H1 (cell line): Measurements from ENCODE around the gene STXBP5. TPM values are rescaled to one million over a fixed set of nuclear protein-coding genes. Genes with fewer than 3 reads are reported as not detected.

Experiments
- CTCF ChIA-PET: fragments of 300-600 bp; sonication (Branson Sonifier 250); formaldehyde crosslinking; loops from one replicate; lab custom pipeline; 2021; ENCODE audit not compliant: partially characterized antibody; lab: Charles Lee
- POLR2A ChIA-PET: fragments of 300-600 bp; sonication (Branson Sonifier 250); formaldehyde crosslinking; loops from one replicate; lab custom pipeline; 2021; ENCODE audit warnings: inconsistent platforms; ENCODE audit not compliant: partially characterized antibody; lab: Charles Lee
- DNase-seq, 2 experiments: peaks; one replicate each; pipeline versions ENCODE4 v3.0.0 to v3.0.0-alpha.2; 2010 to 2022; ENCODE audit warnings: low spot score in 2 of 2, low read depth in 1 of 2, mixed read lengths in 1 of 2
- FAIRE-seq: peaks from 2 replicates; lab custom pipeline; 2011; peaks lifted over from hg19 to GRCh38; lab: Jason Lieb, UNC
- H2AFZ ChIP-seq: 2 replicates; pipeline ENCODE4 v1.8.1; 2012; ENCODE audit warnings: low read length, inconsistent platforms
- H2AK5ac ChIP-seq: 2 replicates; pipeline ENCODE4 v1.6.1; 2013; ENCODE audit warnings: low read depth, low read length
- H2BK120ac ChIP-seq: replicated peaks from 2 replicates; pipeline ENCODE3; 2013; ENCODE audit warnings: low read depth, low read length, inconsistent platforms
- H2BK12ac ChIP-seq: 2 replicates; pipeline ENCODE4 v1.6.1; 2013; ENCODE audit warnings: low read depth, low read length
- H2BK15ac ChIP-seq: 2 replicates; pipeline ENCODE4 v1.6.1; 2013; ENCODE audit warnings: low read length
- H2BK20ac ChIP-seq: 2 replicates; pipeline ENCODE4 v1.6.1; 2013; ENCODE audit warnings: low read length
- H2BK5ac ChIP-seq: 2 replicates; pipeline ENCODE4 v1.6.1; 2013; ENCODE audit warnings: low read depth, low read length
- H3K14ac ChIP-seq: 2 replicates; pipeline ENCODE4 v1.6.1; 2013; ENCODE audit warnings: inconsistent platforms; ENCODE audit not compliant: insufficient read length
- H3K18ac ChIP-seq: 2 replicates; pipeline ENCODE4 v1.6.1; 2013; ENCODE audit warnings: low read length; ENCODE audit errors: extremely low read depth
- H3K23ac ChIP-seq: 2 replicates; pipeline ENCODE4 v1.6.1; 2013; ENCODE audit warnings: inconsistent platforms; ENCODE audit not compliant: insufficient read length
- H3K23me2 ChIP-seq: 2 replicates; pipeline ENCODE4 v1.6.1; 2013; ENCODE audit warnings: low read depth, low read length
- H3K27ac ChIP-seq: 2 replicates; pipeline ENCODE4 v1.6.1; 2011; ENCODE audit warnings: low read depth, low read length, inconsistent platforms
- H3K27me3 ChIP-seq, 4 experiments: replicated peaks in 1 of 4; 1 replicate in 1 of 4; 2 replicates in 3 of 4; pipeline versions ENCODE4 v1.6.1 to v1.8.1; 2011 to 2013; ENCODE audit warnings: low read length in 3 of 4, mild to moderate bottlenecking in 3 of 4, inconsistent platforms in 2 of 4, mixed read lengths in 2 of 4, moderate library complexity in 1 of 4; ENCODE audit not compliant: control insufficient read depth in 3 of 4, insufficient read depth in 3 of 4; ENCODE audit errors: extremely low read depth in 1 of 4
- H3K36me3 ChIP-seq, 4 experiments: 2 replicates each; pipeline versions ENCODE4 v1.6.1 to v1.8.1; 2011 to 2013; ENCODE audit warnings: mild to moderate bottlenecking in 4 of 4, low read length in 3 of 4, moderate library complexity in 2 of 4, control low read depth in 1 of 4, inconsistent platforms in 1 of 4; ENCODE audit not compliant: insufficient read depth in 4 of 4, control insufficient read depth in 2 of 4
- H3K4ac ChIP-seq: replicated peaks from 2 replicates; pipeline ENCODE3; 2013; ENCODE audit warnings: low read length, low read depth, mixed read lengths, inconsistent platforms; ENCODE audit not compliant: insufficient read length
- H3K4me1 ChIP-seq, 4 experiments: replicated peaks in 1 of 4; 1 replicate in 1 of 4; 2 replicates in 3 of 4; pipeline versions ENCODE4 v1.6.1 to v1.8.1; 2011 to 2013; ENCODE audit warnings: low read length in 3 of 4, inconsistent platforms in 2 of 4, mixed read lengths in 1 of 4; ENCODE audit not compliant: insufficient read depth in 4 of 4, control insufficient read depth in 3 of 4
- H3K4me2 ChIP-seq, 2 experiments: 2 replicates each; pipeline versions ENCODE4 v1.6.1 to v1.8.1; 2011 to 2013; ENCODE audit warnings: low read depth in 2 of 2, low read length in 2 of 2, control low read depth in 1 of 2, inconsistent platforms in 1 of 2, mild to moderate bottlenecking in 1 of 2; ENCODE audit not compliant: insufficient read depth in 1 of 2
- H3K4me3 ChIP-seq, 4 experiments: fragments of 200-600, 300-600 bp in 1 of 4; sonication (generic), shearing (Covaris generic), sonication (Bioruptor Twin) in 1 of 4; 2 replicates each; pipeline versions ENCODE4 v1.5.1 to v1.8.1; 2011 to 2016; ENCODE audit warnings: low read length in 4 of 4, low read depth in 3 of 4, control low read depth in 2 of 4, inconsistent platforms in 2 of 4, mild to moderate bottlenecking in 2 of 4, mixed read lengths in 1 of 4, moderate library complexity in 1 of 4; ENCODE audit not compliant: insufficient read depth in 2 of 4; ENCODE audit errors: extremely low read depth in 1 of 4
- H3K56ac ChIP-seq: replicated peaks from 2 replicates; pipeline ENCODE3; 2013; ENCODE audit warnings: low read depth, mild to moderate bottlenecking, mixed read lengths, low read length, inconsistent platforms; ENCODE audit not compliant: insufficient read length
- H3K79me1 ChIP-seq: 2 replicates; pipeline ENCODE4 v1.6.1; 2013; ENCODE audit warnings: low read depth, low read length, control low read depth
- H3K79me2 ChIP-seq, 2 experiments: 2 replicates each; pipeline versions ENCODE4 v1.6.1 to v1.8.1; 2012 to 2013; ENCODE audit warnings: low read length in 2 of 2, mild to moderate bottlenecking in 2 of 2, inconsistent platforms in 1 of 2; ENCODE audit not compliant: insufficient read depth in 2 of 2, control insufficient read depth in 1 of 2
- H3K9ac ChIP-seq, 4 experiments: replicated peaks in 1 of 4; 1 replicate in 1 of 4; 2 replicates in 3 of 4; pipeline versions ENCODE4 v1.6.1 to v1.8.1; 2011 to 2013; ENCODE audit warnings: low read depth in 3 of 4, low read length in 3 of 4, control low read depth in 2 of 4, mild to moderate bottlenecking in 2 of 4, moderate library complexity in 2 of 4, inconsistent platforms in 1 of 4; ENCODE audit errors: extremely low read depth in 1 of 4
- H3K9me3 ChIP-seq, 2 experiments: 2 replicates each; pipeline versions ENCODE4 v1.6.1 to v1.8.1; 2012 to 2013; ENCODE audit warnings: mild to moderate bottlenecking in 2 of 2, moderate library complexity in 2 of 2, control low read depth in 1 of 2, inconsistent platforms in 1 of 2, low read depth in 1 of 2, low read length in 1 of 2, mixed read lengths in 1 of 2; ENCODE audit not compliant: insufficient read depth in 2 of 2
- H4K20me1 ChIP-seq, 2 experiments: replicated peaks in 1 of 2; 2 replicates each; pipeline versions ENCODE3 to v1.8.1; 2011 to 2013; ENCODE audit warnings: inconsistent platforms in 2 of 2, low read length in 2 of 2, mild to moderate bottlenecking in 1 of 2; ENCODE audit not compliant: insufficient read depth in 2 of 2, control insufficient read depth in 1 of 2
- H4K5ac ChIP-seq: 2 replicates; pipeline ENCODE4 v1.6.1; 2013; ENCODE audit warnings: low read length, low read depth, mixed read lengths, inconsistent platforms; ENCODE audit not compliant: insufficient read length
- H4K8ac ChIP-seq: 2 replicates; pipeline ENCODE4 v1.8.0; 2013; ENCODE audit warnings: mild to moderate bottlenecking, moderate library complexity, low read length, inconsistent platforms; ENCODE audit not compliant: insufficient read depth; ENCODE audit errors: extremely low read depth
- H4K91ac ChIP-seq: replicated peaks from 2 replicates; pipeline ENCODE3; 2013; ENCODE audit warnings: low read length, mixed read lengths, inconsistent platforms; ENCODE audit not compliant: insufficient read length
- ASH2L ChIP-seq: fragments of 200-600, 300-600 bp; sonication (generic); IDR thresholded peaks from one replicate; pipeline ENCODE4 v1.7.1; 2017; ENCODE audit warnings: low read length
- CHD2 ChIP-seq: IDR thresholded peaks from 2 replicates; pipeline ENCODE4 v1.6.1; 2012; ENCODE audit warnings: low read length, improper control_type of control experiment
- CTBP2 ChIP-seq: IDR thresholded peaks from 2 replicates; pipeline ENCODE4 v1.7.0; 2011; ENCODE audit warnings: borderline replicate concordance, mild to moderate bottlenecking, moderate library complexity, mixed read lengths, low read length; ENCODE audit not compliant: insufficient read depth, insufficient read length
- HDAC2 ChIP-seq, 2 experiments: fragments of 300-600 bp in 1 of 2; sonication (generic) in 1 of 2; IDR thresholded peaks; 2 replicates each; pipeline ENCODE4 v1.6.1; 2011 to 2012; ENCODE audit warnings: low read depth in 2 of 2, low read length in 2 of 2, mild to moderate bottlenecking in 2 of 2, moderate library complexity in 2 of 2, borderline replicate concordance in 1 of 2, inconsistent platforms in 1 of 2
- HDAC6 ChIP-seq: IDR thresholded peaks from one replicate; pipeline ENCODE4 v1.7.1; 2012; ENCODE audit warnings: low read depth, mild to moderate bottlenecking, inconsistent platforms, low read length, moderate library complexity
- JUND ChIP-seq: IDR thresholded peaks from 2 replicates; pipeline ENCODE4 v1.6.1; 2011; ENCODE audit warnings: mild to moderate bottlenecking, improper control_type of control experiment, low read length
- RBBP5 ChIP-seq: IDR thresholded peaks from 2 replicates; pipeline ENCODE4 v1.7.1; 2012; ENCODE audit warnings: low read depth, mild to moderate bottlenecking, inconsistent platforms, low read length, moderate library complexity, borderline replicate concordance
- SAP30 ChIP-seq: fragments of 300-600 bp; sonication (generic); IDR thresholded peaks from 2 replicates; pipeline ENCODE4 v1.7.1; 2012; ENCODE audit warnings: low read length, moderate library complexity, mild to moderate bottlenecking, inconsistent platforms; ENCODE audit not compliant: insufficient read depth, insufficient replicate concordance
- SP1 ChIP-seq: IDR thresholded peaks from 2 replicates; pipeline ENCODE4 v1.6.1; 2011; ENCODE audit warnings: low read depth, low read length
- SP2 ChIP-seq: IDR thresholded peaks from 2 replicates; pipeline ENCODE4 v1.6.1; 2012; ENCODE audit warnings: mild to moderate bottlenecking, low read length, inconsistent platforms
- TBP ChIP-seq: IDR thresholded peaks from 2 replicates; pipeline ENCODE4 v1.6.1; 2011; ENCODE audit warnings: low read depth, low read length, improper control_type of control experiment
- WGBS, 2 experiments: shearing (Covaris generic) in 1 of 2; methylation state at CpG; one replicate each; pipeline versions ENCODE4 v1.1.6 to v1.1.7; 2013 to 2015; ENCODE audit warnings: low lambda C conversion rate in 2 of 2, mixed read lengths in 2 of 2, inconsistent platforms in 1 of 2, low coverage in 1 of 2, missing lambda C conversion rate in 1 of 2; ENCODE audit not compliant: insufficient replicate concordance in 2 of 2, insufficient coverage in 1 of 2, insufficient read length in 1 of 2; ENCODE audit errors: extremely low coverage in 1 of 2, missing lambda C conversion rate in 1 of 2; 5-methylcytosine and 5-hydroxymethylcytosine counted together
- polyA plus RNA-seq, 7 experiments: library from polyadenylated mRNA; depleted of rRNA in 3 of 7; stranded (reverse) in 5 of 7; unstranded in 2 of 7; fragments of >200 nt in 5 of 7; fragments of 200-250 nt in 2 of 7; gene quantifications; 1 replicate in 5 of 7; 2 replicates in 1 of 7; 4 replicates in 1 of 7; pipeline versions ENCODE4 v1.2.1 to v1.2.3, GENCODE V29; 2011 to 2013; ENCODE audit warnings: missing spikeins in 2 of 7, mixed read lengths in 2 of 7
- total RNA-seq: library from RNA; stranded (reverse); fragmentation: NEBNext Ultra II Directional; extraction: Animal tissue kit (Norgen Biotek cat#: 25700); gene quantifications from 2 replicates; pipeline ENCODE4 v1.2.1, GENCODE V29; 2021

STXBP5 gene
- total and polyA plus RNA-seq, 2 of the 8 experiments (the other 6 are each of a cell fraction or from before 2014, with no cell fraction given), result 2.7 to 10.8 TPM

- CTCF ChIA-PET, result interaction anchor here (0.6 to 1.0 kb wide), 3 partner anchors 15 to 211 kb away, joined by 3 read pairs; no protein-coding TSS in a partner anchor
- Histone ChIP-seq H3K79me2 (peaks cover 0 to 25% of the 10 kb centered on the region in 2 experiments; a peak in 3 of 4 replicates), H3K18ac (no peak overlapping the region), H2AFZ (peak overlapping the region; percentile 90), H4K8ac (no peak overlapping the region; the same call in 1 of the 2 replicates), H2BK5ac (no peak overlapping the region), H3K23me2 (peaks cover 10% of the 10 kb centered on the region), H3K9me3 (no peaks in the 10 kb centered on the region), H3K36me3 (no peaks in the 10 kb centered on the region; a peak in 1 of 8 replicates), H4K20me1 (no peaks in the 10 kb centered on the region), H2BK12ac (no peak overlapping the region), H3K27ac (no peak overlapping the region), H3K56ac (no peak overlapping the region), H2BK20ac (no peak overlapping the region), H3K4me2 (peak overlapping the region; percentile 79 to 93), H3K4me1 (peaks cover 0 to 3% (median 0%) of the 10 kb centered on the region in 4 experiments; a peak in 1 of 7 replicates), H4K5ac (no peak overlapping the region), H3K4ac (no peak overlapping the region), H3K9ac (peak overlapping the region in 3 of 4 experiments; percentile 34 to 81 (median 48); a peak in 6 of 7 replicates), H2AK5ac (no peak overlapping the region), H3K27me3 (0 out of 7 replicates have a peak, but pooled peaks cover 0 to 2% (median 0%) of the 10 kb centered on the region in 4 experiments), H3K14ac (no peak overlapping the region), H3K23ac (no peak overlapping the region), H3K79me1 (no peaks in the 10 kb centered on the region), H2BK15ac (0 out of 2 replicates have a peak overlapping the region, but pooled peaks have one; percentile 55), H4K91ac (no peak overlapping the region), H3K4me3 (peak overlapping the region; percentile 67 to 97 (median 78)), H2BK120ac (no peak overlapping the region)
- 1% methylated on average over 40 of the region's 40 CpGs; no CpG with 5 or more reads in 1 of the 2 experiments for WGBS, 2 experiments
- POLR2A ChIA-PET, result interaction anchor here (0.7 to 1.4 kb wide), 3 partner anchors 8 to 13 kb away, joined by 3 to 4 read pairs (median 3); no protein-coding TSS in a partner anchor
- peak; percentile 85 for FAIRE-seq
- peak; percentile 50 to 70 for DNase-seq
- TF ChIP-seq SP2 (peak; percentile 72), CTBP2 (no peak), SAP30 (peak; percentile 90), HDAC2 (IDR thresholded peaks at IDR 0.05; ENCODE audit: borderline replicate concordance in 1 of 2, low read depth in 2 of 2, low read length in 2 of 2) (0 out of 4 replicates have a peak, but pooled peaks of 1 of the 2 experiments have one; percentile 91), ASH2L (peak; percentile 13), RBBP5 (0 out of 2 replicates have a peak, but pooled peaks have one; percentile 20), JUND (no peak), TBP (peak; percentile 37; the same call in 1 of the 2 replicates), CHD2 (peak; percentile 80), HDAC6 (no peak), SP1 (peak; percentile 96)
Measured at GRCh38 chr6:147202516-147203310, 1.5 kb upstream of the STXBP5 start.
